WTC11 (cell line): Measurements from ENCODE around the gene CPEB4. TPM values are rescaled to one million over a fixed set of nuclear protein-coding genes. Genes with fewer than 3 reads are reported as not detected.
A peak's percentile ranks its signal among the peaks of the same experiment; 100 is the strongest.

Experiments used
- ATAC-seq: fragments of 200-7000 bp; cut with Tn5 transposase; 2 replicates; pipeline ENCODE4 v1.10.0; 2021; ENCODE audit warnings: mild to moderate bottlenecking, moderate library complexity
- CTCF ChIA-PET: fragments of 300-600 bp; sonication (Branson Sonifier 250); formaldehyde crosslinking; loops from one replicate; lab custom pipeline; 2021; ENCODE audit warnings: antibody characterized with exemption; lab: Charles Lee
- POLR2A ChIA-PET: fragments of 350-600 bp; sonication (Branson Sonifier 250); formaldehyde crosslinking; loops from one replicate; lab custom pipeline; 2021; ENCODE audit warnings: antibody characterized with exemption; lab: Charles Lee
- DNase-seq: peaks from one replicate; pipeline ENCODE4 v3.0.0; 2021; ENCODE audit warnings: low spot score
- H3K27ac Mint-ChIP-seq: 2 replicates; pipeline ENCODE4 v1.8.0; 2021; ENCODE audit warnings: mixed read lengths
- H3K27me3 Mint-ChIP-seq: 2 replicates; pipeline ENCODE4 v1.8.0; 2021; ENCODE audit warnings: low read depth, mild to moderate bottlenecking, moderate library complexity, mixed read lengths
- H3K36me3 Mint-ChIP-seq: 2 replicates; pipeline ENCODE4 v1.8.0; 2021; ENCODE audit warnings: mixed read lengths
- H3K4me1 Mint-ChIP-seq: 2 replicates; pipeline ENCODE4 v1.8.0; 2022; ENCODE audit warnings: mixed read lengths
- H3K4me3 Mint-ChIP-seq: 2 replicates; pipeline ENCODE4 v1.8.0; 2021; ENCODE audit warnings: mild to moderate bottlenecking, moderate library complexity, mixed read lengths
- H3K9me3 Mint-ChIP-seq: 2 replicates; pipeline ENCODE4 v1.8.0; 2021; ENCODE audit warnings: mixed read lengths
- CREB1 ChIP-seq: sonication (generic); formaldehyde crosslinking; IDR thresholded peaks from 2 replicates; pipeline ENCODE4 v1.8.0; 2023; ENCODE audit warnings: mild to moderate bottlenecking, missing genetic modification reagents
- ESRRA ChIP-seq: sonication (generic); formaldehyde crosslinking; IDR thresholded peaks from 2 replicates; pipeline ENCODE4 v1.8.1; 2022; ENCODE audit warnings: mild to moderate bottlenecking, missing genetic modification reagents, borderline replicate concordance
- MYBL2 ChIP-seq: sonication (generic); formaldehyde crosslinking; IDR thresholded peaks from 2 replicates; pipeline ENCODE4 v1.8.1; 2023; ENCODE audit warnings: mild to moderate bottlenecking, moderate library complexity, missing genetic modification reagents
- NFATC4 ChIP-seq: fragments of 250-450 bp; sonication (Bioruptor Pico); IDR thresholded peaks from 2 replicates; pipeline ENCODE4 v1.9.0; 2021; ENCODE audit warnings: mild to moderate bottlenecking
- NR3C1 ChIP-seq: sonication (generic); formaldehyde crosslinking; conservative IDR thresholded peaks from 2 replicates; pipeline ENCODE4 v1.8.1; 2023; ENCODE audit warnings: low read depth, mild to moderate bottlenecking, missing genetic modification reagents
- RORB ChIP-seq: fragments of 250-450 bp; sonication (Bioruptor Pico); IDR thresholded peaks from 2 replicates; pipeline ENCODE4 v1.9.0; 2021; ENCODE audit warnings: mild to moderate bottlenecking
- ZNF423 ChIP-seq: fragments of 250-450 bp; sonication (Bioruptor Pico); IDR thresholded peaks from 2 replicates; pipeline ENCODE4 v2.1.2; 2022; ENCODE audit warnings: mild to moderate bottlenecking, moderate library complexity
- total RNA-seq: library from RNA; stranded (reverse); gene quantifications from 3 replicates; pipeline ENCODE4 v1.2.3, GENCODE V29; 2021
- TF ChIP-seq, protein P1 (sequence below): fragments of 250-450 bp; sonication (Bioruptor Pico); conservative IDR thresholded peaks from 2 replicates; pipeline ENCODE4 v1.9.0; 2021; ENCODE audit warnings: mild to moderate bottlenecking
- TF ChIP-seq, protein P2 (sequence below): sonication (generic); formaldehyde crosslinking; IDR thresholded peaks from 2 replicates; pipeline ENCODE4 v1.8.1; 2023; ENCODE audit warnings: mild to moderate bottlenecking, missing genetic modification reagents
- TF ChIP-seq, protein P3 (sequence below): sonication (generic); formaldehyde crosslinking; IDR thresholded peaks from 2 replicates; pipeline ENCODE4 v1.8.0; 2022; ENCODE audit warnings: mild to moderate bottlenecking, missing genetic modification reagents
- TF ChIP-seq, protein P4 (sequence below): sonication (generic); formaldehyde crosslinking; conservative IDR thresholded peaks from 2 replicates; pipeline ENCODE4 v1.8.1; 2023; ENCODE audit warnings: mild to moderate bottlenecking, low read depth, missing genetic modification reagents, moderate library complexity
- TF ChIP-seq, protein P5 (sequence below): fragments of 200-600 bp; IDR thresholded peaks from 2 replicates; pipeline ENCODE4 v1.8.0; 2022; ENCODE audit warnings: antibody characterized with exemption
- TF ChIP-seq, protein P6 (sequence below): sonication (generic); formaldehyde crosslinking; IDR thresholded peaks from 2 replicates; pipeline ENCODE4 v1.8.1; 2023; ENCODE audit warnings: mild to moderate bottlenecking, missing genetic modification reagents, moderate library complexity
- TF ChIP-seq, protein P7 (sequence below): sonication (generic); formaldehyde crosslinking; IDR thresholded peaks from 2 replicates; pipeline ENCODE4 v1.8.1; 2022; ENCODE audit warnings: missing genetic modification reagents, borderline replicate concordance
- TF ChIP-seq, protein P8 (sequence below): sonication (generic); formaldehyde crosslinking; IDR thresholded peaks from 2 replicates; pipeline ENCODE4 v1.8.0; 2023; ENCODE audit warnings: mild to moderate bottlenecking, missing genetic modification reagents
- TF ChIP-seq, protein P9 (sequence below): fragments of 250-450 bp; sonication (Bioruptor Pico); IDR thresholded peaks from 2 replicates; pipeline ENCODE4 v1.9.0; 2021; ENCODE audit warnings: mild to moderate bottlenecking

Gene CPEB4
- total RNA-seq, 1 experiment from 2014 or later, result 12.7 TPM

DNA sequence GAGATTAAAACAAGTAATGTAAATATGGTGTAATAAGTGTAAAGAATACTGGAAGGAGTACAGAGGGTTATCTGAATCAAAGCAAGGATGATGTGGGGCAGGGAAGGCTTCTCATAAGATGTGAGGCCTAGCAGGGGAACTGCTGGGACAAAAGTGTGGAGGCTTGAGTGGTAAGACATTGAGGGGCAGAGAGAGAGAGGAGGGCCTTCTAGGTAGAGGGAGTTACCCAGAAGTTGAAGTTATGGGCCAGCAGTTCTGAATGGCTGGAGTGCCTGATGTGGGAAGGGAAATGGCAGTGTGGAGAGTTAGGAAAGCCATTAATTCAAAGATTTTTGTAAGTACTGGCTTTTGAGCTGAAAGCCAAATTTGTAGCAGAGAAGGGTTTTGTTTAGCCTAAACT is 36.8 kb downstream of the CPEB4 start (continued):
- TF ChIP-seq, protein P1, sequence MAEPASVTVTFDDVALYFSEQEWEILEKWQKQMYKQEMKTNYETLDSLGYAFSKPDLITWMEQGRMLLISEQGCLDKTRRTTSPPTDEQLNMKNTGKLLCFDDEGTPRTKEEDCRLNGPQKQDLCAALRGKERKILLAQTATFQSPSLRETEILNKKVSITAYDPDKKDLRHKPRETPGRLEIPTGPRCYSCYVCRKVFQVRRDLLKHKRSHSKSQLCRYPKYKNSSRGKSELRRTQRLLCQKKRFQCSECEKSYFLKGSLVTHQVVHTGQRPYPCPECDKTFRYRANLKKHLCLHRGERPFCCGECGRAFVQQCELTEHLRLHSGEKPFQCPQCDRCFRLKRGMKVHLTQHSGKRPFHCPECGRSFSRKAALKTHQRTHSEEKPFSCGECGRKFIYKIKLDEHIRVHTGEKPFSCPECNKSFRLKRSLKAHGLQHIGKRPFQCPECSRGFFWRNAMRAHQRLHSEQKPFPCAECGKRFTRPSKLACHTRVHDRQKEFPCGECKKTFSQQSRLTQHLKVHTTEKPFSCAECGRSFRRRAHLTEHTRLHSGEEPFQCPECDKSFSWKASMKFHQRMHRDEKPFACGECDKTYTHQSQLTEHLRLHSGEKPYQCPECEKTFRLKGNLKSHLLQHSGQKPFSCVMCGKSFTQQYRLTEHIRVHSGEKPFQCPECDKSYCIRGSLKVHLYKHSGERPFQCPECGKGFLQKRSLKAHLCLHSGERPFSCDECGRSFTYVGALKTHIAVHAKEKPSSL (CRISPR knock-in tag), result no peak
- TF ChIP-seq, protein P2, sequence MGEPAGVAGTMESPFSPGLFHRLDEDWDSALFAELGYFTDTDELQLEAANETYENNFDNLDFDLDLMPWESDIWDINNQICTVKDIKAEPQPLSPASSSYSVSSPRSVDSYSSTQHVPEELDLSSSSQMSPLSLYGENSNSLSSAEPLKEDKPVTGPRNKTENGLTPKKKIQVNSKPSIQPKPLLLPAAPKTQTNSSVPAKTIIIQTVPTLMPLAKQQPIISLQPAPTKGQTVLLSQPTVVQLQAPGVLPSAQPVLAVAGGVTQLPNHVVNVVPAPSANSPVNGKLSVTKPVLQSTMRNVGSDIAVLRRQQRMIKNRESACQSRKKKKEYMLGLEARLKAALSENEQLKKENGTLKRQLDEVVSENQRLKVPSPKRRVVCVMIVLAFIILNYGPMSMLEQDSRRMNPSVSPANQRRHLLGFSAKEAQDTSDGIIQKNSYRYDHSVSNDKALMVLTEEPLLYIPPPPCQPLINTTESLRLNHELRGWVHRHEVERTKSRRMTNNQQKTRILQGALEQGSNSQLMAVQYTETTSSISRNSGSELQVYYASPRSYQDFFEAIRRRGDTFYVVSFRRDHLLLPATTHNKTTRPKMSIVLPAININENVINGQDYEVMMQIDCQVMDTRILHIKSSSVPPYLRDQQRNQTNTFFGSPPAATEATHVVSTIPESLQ (CRISPR knock-in tag), result no peak
- no peak for TF ChIP-seq MYBL2
- no peak for TF ChIP-seq CREB1
- TF ChIP-seq, protein P3, sequence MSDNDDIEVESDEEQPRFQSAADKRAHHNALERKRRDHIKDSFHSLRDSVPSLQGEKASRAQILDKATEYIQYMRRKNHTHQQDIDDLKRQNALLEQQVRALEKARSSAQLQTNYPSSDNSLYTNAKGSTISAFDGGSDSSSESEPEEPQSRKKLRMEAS (CRISPR knock-in tag), result no peak
- TF ChIP-seq, protein P4, sequence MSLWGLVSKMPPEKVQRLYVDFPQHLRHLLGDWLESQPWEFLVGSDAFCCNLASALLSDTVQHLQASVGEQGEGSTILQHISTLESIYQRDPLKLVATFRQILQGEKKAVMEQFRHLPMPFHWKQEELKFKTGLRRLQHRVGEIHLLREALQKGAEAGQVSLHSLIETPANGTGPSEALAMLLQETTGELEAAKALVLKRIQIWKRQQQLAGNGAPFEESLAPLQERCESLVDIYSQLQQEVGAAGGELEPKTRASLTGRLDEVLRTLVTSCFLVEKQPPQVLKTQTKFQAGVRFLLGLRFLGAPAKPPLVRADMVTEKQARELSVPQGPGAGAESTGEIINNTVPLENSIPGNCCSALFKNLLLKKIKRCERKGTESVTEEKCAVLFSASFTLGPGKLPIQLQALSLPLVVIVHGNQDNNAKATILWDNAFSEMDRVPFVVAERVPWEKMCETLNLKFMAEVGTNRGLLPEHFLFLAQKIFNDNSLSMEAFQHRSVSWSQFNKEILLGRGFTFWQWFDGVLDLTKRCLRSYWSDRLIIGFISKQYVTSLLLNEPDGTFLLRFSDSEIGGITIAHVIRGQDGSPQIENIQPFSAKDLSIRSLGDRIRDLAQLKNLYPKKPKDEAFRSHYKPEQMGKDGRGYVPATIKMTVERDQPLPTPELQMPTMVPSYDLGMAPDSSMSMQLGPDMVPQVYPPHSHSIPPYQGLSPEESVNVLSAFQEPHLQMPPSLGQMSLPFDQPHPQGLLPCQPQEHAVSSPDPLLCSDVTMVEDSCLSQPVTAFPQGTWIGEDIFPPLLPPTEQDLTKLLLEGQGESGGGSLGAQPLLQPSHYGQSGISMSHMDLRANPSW (CRISPR knock-in tag), result no peak
- no peak for TF ChIP-seq RORB
- TF ChIP-seq NFATC4 (CRISPR knock-in tag), result no peak
- TF ChIP-seq, protein P5, sequence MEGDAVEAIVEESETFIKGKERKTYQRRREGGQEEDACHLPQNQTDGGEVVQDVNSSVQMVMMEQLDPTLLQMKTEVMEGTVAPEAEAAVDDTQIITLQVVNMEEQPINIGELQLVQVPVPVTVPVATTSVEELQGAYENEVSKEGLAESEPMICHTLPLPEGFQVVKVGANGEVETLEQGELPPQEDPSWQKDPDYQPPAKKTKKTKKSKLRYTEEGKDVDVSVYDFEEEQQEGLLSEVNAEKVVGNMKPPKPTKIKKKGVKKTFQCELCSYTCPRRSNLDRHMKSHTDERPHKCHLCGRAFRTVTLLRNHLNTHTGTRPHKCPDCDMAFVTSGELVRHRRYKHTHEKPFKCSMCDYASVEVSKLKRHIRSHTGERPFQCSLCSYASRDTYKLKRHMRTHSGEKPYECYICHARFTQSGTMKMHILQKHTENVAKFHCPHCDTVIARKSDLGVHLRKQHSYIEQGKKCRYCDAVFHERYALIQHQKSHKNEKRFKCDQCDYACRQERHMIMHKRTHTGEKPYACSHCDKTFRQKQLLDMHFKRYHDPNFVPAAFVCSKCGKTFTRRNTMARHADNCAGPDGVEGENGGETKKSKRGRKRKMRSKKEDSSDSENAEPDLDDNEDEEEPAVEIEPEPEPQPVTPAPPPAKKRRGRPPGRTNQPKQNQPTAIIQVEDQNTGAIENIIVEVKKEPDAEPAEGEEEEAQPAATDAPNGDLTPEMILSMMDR, result no peak
- TF ChIP-seq ZNF423 (CRISPR knock-in tag), result no peak

DNA sequence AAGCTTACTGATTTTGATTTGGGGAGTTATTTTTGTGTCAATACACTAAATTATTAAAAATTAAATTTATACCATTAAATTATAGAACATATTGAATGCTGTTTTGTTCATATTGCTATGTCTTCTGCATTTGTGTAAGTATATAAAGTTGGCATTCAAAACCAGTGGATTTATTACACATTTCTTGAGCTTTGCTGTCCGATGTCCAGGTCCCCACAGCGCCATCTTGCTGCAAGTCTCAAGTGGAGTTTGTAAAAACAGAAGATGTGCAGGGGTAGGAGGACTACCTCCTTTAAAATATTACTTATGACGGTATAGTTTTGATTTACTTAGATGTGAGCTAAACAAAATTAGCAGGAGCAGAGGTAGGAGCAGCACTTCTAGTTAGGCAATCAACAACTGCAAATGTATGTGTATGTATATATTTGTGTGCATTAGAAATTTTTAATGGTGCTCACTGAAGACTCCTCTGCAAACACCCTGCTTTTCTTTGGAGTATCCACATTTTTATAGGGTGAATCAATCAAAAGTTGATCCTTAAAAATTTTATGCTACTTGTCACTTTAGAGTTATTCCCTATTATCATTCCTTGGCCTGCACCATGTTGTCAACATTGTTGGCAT is 37.4 kb downstream of the CPEB4 start:
- POLR2A ChIA-PET, result no interaction called here
- Mint-ChIP-seq H3K4me1 (peaks cover 25% of the 10 kb centered on the region), H3K27ac (no peak overlapping the region), H3K36me3 (no peaks in the 10 kb centered on the region), H3K27me3 (no peaks in the 10 kb centered on the region), H3K9me3 (no peaks in the 10 kb centered on the region), H3K4me3 (no peak overlapping the region)
- CTCF ChIA-PET, result interaction anchor here (0.6 to 2.4 kb wide), 50 partner anchors 9 to 787 kb away, joined by 3 to 35 read pairs (median 4); partner anchors contain the start of genes BOD1, CPEB4 and NSG2
- TF ChIP-seq, protein P6, sequence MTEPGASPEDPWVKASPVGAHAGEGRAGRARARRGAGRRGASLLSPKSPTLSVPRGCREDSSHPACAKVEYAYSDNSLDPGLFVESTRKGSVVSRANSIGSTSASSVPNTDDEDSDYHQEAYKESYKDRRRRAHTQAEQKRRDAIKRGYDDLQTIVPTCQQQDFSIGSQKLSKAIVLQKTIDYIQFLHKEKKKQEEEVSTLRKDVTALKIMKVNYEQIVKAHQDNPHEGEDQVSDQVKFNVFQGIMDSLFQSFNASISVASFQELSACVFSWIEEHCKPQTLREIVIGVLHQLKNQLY (CRISPR knock-in tag), result no peak
- TF ChIP-seq, protein P7, sequence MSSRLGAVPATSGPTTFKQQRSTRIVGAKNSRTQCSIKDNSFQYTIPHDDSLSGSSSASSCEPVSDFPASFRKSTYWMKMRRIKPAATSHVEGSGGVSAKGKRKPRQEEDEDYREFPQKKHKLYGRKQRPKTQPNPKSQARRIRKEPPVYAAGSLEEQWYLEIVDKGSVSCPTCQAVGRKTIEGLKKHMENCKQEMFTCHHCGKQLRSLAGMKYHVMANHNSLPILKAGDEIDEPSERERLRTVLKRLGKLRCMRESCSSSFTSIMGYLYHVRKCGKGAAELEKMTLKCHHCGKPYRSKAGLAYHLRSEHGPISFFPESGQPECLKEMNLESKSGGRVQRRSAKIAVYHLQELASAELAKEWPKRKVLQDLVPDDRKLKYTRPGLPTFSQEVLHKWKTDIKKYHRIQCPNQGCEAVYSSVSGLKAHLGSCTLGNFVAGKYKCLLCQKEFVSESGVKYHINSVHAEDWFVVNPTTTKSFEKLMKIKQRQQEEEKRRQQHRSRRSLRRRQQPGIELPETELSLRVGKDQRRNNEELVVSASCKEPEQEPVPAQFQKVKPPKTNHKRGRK (CRISPR knock-in tag), result no peak
- TF ChIP-seq ESRRA (CRISPR knock-in tag), result no peak
- TF ChIP-seq, protein P8, sequence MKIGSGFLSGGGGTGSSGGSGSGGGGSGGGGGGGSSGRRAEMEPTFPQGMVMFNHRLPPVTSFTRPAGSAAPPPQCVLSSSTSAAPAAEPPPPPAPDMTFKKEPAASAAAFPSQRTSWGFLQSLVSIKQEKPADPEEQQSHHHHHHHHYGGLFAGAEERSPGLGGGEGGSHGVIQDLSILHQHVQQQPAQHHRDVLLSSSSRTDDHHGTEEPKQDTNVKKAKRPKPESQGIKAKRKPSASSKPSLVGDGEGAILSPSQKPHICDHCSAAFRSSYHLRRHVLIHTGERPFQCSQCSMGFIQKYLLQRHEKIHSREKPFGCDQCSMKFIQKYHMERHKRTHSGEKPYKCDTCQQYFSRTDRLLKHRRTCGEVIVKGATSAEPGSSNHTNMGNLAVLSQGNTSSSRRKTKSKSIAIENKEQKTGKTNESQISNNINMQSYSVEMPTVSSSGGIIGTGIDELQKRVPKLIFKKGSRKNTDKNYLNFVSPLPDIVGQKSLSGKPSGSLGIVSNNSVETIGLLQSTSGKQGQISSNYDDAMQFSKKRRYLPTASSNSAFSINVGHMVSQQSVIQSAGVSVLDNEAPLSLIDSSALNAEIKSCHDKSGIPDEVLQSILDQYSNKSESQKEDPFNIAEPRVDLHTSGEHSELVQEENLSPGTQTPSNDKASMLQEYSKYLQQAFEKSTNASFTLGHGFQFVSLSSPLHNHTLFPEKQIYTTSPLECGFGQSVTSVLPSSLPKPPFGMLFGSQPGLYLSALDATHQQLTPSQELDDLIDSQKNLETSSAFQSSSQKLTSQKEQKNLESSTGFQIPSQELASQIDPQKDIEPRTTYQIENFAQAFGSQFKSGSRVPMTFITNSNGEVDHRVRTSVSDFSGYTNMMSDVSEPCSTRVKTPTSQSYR (CRISPR knock-in tag), result no peak
- TF ChIP-seq, protein P9, sequence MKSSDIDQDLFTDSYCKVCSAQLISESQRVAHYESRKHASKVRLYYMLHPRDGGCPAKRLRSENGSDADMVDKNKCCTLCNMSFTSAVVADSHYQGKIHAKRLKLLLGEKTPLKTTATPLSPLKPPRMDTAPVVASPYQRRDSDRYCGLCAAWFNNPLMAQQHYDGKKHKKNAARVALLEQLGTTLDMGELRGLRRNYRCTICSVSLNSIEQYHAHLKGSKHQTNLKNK (CRISPR knock-in tag), result no peak
- TF ChIP-seq NR3C1, result no peak
- ATAC-seq, result no peak
- DNase-seq, result peak; percentile 31
